Erythroblast (primary cell): Measurements from ENCODE around the gene ZDHHC6.
A peak's percentile ranks its signal among the peaks of the same experiment; 100 is the strongest.

Experiments
- DNase-seq, 2 experiments: peaks; one replicate each; lab custom pipeline; 2025; lab: John Stamatoyannopoulos, UW
- GATA1 ChIP-seq: IDR thresholded peaks from 2 replicates; pipeline ENCODE4 v1.6.1; 2011; ENCODE audit warnings: low read depth, mild to moderate bottlenecking, control low read depth, low read length, moderate library complexity
- POLR2A ChIP-seq: IDR thresholded peaks from 2 replicates; pipeline ENCODE4 v1.6.1; 2011; ENCODE audit warnings: mild to moderate bottlenecking, low read length

Gene ZDHHC6

GRCh38 chr10:112461029-112461887, 14.5 kb upstream of the ZDHHC6 start:
- no peak for TF ChIP-seq GATA1
- DNase-seq: peak; percentile 6 to 42

- DNase-seq: no peak
- TF ChIP-seq POLR2A: no peak
- TF ChIP-seq GATA1: no peak
Measured at GRCh38 chr10:112460366-112460765, 13.7 kb upstream of the ZDHHC6 start.

DNA sequence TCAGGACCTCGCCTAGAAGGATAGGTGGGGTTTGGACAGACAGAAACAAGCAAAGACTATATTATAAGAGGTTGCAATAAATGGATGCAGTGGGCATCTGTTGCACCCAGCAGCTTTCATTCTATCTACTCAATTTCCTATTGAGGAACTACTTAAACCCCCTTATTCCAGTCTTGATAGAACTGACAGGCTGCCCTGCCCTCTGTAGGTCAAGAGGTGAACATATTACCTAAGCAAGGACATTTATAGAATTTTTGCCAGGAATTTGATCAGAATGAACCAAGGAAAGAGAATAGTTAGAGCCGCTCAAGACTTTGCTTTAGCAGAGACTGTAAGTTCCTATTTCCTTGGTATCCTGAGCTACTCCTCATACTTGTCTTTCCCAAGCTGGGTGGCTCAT, 9.8 kb upstream of the ZDHHC6 start:
- peak; percentile 13 to 30 for DNase-seq
- TF ChIP-seq POLR2A: no peak
- no peak for TF ChIP-seq GATA1

DNA sequence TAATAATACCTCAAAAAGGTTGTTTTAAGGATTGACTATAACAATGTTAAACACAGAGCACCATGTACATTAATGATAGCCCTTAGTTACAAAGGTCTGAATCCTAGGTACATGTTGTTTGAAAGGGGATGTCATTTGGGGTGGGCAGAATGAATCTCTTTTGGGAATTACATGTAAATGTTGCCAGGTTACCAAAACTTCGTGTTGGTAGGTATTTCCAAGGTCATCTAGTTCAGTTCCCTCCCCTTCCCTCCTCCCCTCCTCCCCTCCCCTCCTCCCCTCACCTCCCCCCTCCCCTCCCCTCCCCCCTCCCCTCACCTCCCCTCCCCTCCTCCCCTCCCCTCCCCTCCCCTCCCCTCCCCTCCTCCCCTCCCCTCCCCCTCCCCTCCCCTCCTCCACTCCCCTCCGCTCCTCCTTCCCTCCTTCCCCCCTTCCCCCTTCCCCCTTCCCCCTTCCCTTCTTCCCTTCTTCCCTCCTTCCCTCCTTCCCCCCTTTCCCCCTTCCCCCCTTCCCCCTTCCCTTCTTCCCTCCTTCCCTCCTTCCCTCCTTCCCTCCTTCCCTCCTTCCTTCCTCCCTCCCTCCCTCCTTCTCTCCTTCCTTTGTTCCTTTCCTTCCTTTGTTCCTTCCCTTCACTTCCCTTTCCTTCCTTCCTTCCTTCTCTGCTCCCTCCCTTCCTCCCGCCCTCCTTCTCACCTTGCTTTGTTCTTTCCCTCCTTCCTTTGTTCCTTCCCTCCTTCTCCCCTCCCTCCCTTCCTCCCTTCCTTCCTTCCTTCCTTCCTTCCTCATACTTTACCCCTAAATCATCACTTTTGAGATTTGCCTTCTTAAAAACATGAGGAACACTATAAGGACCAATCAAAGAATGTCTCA, 8.4 kb upstream of the ZDHHC6 start:
- no peak for DNase-seq
- no peak for TF ChIP-seq GATA1
- no peak for TF ChIP-seq POLR2A

DNA sequence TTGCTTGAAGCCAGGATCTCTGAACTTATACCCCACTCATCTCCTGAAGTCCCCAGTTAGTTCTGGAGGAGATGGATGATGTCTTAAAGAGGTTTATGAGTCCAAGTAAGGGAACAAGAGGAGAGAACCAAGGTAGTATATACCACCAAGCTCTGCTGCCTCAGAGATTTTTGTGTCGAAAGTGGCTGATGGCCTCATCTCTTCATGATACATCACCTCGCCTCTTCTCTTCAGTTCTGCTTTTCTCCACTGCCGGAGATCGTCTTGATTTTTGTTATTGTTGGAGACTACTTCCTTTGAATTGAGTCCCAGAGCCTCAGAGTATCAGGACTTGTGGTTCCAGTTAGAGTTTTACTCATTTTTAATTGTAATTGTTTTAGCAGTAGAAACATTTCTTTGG, 2.2 kb upstream of the ZDHHC6 start:
- DNase-seq: no peak
- no peak for TF ChIP-seq POLR2A
- TF ChIP-seq GATA1: no peak

GRCh38 chr10:112447620-112447928, 860 bp upstream of the ZDHHC6 start:
- no peak for TF ChIP-seq POLR2A
- TF ChIP-seq GATA1: no peak
- DNase-seq: no peak

GRCh38 chr10:112446055-112446854, 459 bp downstream of the ZDHHC6 start:
- no peak for TF ChIP-seq POLR2A
- no peak for TF ChIP-seq GATA1
- peak; percentile 51 to 52 for DNase-seq

DNA sequence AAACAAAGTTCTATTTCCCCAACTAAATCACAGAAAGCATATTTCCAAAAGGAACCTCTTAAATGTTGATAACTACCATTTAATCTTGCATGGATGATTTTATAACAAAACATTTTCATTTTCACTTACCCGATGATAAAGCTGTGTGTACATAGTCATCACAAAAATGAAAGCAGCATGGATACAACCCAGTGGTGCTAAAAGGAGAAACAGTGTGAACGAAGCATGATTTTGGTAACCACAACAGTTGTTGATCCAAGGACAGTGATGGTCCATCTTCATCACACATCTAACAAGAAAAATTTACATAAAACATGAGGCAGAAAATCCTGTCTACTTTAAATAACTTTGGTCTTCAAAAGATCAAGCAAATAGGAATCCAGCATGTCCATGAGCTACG, 4.7 kb downstream of the ZDHHC6 start:
- TF ChIP-seq POLR2A: no peak
- TF ChIP-seq GATA1: no peak
- no peak for DNase-seq

- DNase-seq: no peak
Measured at GRCh38 chr10:112441520-112441919, 5.2 kb downstream of the ZDHHC6 start.

GRCh38 chr10:112438356-112438755, 8.4 kb downstream of the ZDHHC6 start:
- TF ChIP-seq GATA1 (no peak), POLR2A (no peak)
- DNase-seq: no peak

More at GRCh38 chr10:112441520-112441919, 5.2 kb downstream of the ZDHHC6 start:
- no peak for TF ChIP-seq POLR2A
- no peak for TF ChIP-seq GATA1

DNA sequence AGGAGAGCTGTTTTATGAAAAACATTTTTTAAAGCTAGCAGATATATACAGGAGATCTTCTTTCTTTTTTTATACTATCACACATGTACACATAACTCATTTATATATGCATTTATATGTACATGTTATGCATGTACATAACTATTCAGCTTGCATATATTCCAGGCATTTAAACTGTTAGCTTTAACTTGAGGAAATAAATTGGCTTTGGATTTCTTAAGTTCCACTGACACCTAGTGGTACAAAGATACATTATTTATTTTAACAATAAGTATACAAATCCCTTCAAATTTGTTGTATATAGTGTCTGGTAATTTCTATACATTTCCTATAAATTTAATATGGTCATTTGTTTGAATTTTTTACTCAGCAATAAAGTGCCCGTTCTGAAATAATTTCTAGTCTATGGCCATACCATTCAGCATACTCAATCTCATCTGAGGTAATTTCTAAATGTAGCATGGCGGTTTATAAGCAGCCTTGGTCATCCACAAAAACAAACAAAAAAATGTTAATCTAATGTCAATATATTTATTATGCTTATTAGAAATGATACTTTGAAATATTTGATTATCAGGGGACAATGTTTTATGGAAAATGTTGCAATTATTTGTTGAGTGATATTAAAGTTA, 11.6 kb downstream of the ZDHHC6 start:
- TF ChIP-seq GATA1: no peak
- peak; percentile 63 to 76 for DNase-seq

DNA sequence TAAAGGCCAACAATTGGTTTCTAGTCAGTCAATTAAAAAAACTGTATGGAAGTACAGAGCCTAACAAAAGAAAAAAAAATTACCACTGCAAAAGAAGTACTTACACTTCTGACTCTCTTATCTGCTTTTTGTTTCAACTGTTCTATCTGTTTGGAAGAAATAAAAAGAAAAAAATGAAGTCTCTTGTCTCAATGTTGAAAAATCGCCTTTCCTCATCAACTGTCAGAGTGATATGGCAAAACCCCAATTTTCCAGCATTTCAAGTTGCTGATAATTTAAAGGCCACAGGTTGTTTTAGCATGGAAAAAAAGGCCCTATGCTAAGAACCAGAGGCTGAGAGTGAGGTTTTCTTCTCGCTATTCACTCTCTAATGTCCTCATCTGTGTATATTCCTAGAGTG, 13.6 kb downstream of the ZDHHC6 start:
- peak; percentile 25 to 55 for DNase-seq
- TF ChIP-seq POLR2A (no peak), GATA1 (no peak)

DNA sequence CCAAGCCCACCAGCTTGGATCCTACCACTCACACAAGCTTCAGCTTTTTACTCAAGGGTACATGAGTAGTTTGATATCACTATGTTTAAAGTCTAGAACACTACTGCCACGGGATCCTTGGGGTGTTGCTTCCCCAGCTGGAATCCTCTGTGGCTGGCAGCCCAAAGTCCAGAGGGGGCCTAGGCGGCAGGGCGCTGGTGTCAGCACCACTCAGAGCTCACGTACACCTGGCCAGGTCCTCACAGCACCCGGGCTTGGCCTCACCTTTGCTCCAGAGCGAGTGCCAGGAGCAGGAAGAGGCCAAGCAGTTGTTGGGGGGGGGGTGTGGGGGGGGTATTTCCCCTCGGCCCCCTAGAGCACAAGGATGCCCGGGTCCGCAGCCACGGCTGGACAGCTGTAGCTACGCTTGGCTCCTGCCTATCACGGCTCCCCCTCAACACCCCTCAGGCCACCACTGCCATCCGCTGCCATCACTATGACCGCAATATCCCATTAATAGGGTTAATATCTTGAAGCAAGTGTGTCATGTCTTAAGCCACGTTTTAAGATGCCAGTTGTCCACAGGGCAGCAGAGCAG, 17.0 kb downstream of the ZDHHC6 start:
- TF ChIP-seq POLR2A: no peak
- DNase-seq: no peak
